Measurements from ENCODE around the gene KIAA1210.

The KIAA1210 gene

DNA sequence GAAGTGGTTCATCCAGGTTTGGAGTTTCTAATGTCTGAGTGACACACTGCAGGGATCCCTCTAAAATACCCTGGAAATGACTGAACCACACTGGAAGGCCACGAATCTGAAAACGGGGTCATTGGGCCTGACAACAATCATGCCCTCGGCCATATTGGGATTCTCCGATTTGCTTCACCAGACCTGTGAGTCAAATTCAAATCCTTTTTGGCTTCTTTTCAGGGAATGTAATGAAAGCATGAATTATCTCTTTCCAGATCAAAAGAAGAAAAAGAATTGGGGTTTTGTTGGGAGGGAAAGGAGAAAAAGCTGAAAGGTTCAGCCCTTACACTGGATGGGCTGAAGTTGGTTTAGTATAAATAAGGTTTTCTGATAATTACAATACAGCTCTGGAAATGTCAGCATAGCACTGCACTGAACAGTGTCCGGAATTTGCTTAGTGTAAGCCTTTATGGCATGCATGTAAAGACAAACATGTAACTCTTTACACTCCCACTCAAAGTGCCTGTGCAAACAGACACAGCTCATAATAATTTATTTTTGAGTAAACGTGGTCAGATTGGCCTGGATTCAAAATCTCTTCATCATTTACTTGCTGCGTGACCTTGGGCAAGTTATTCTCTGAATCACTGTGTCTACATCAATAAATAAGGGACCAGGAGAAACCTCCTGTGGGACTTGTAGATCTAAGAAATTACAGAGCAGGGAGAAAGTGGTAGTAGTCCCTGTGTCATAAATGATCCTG lies 33.4 kb downstream of the KIAA1210 start:
- in situ Hi-C loops (cut with MboI; ENCODE audit: low sequenced_read_pairs), result no loop called here

DNA sequence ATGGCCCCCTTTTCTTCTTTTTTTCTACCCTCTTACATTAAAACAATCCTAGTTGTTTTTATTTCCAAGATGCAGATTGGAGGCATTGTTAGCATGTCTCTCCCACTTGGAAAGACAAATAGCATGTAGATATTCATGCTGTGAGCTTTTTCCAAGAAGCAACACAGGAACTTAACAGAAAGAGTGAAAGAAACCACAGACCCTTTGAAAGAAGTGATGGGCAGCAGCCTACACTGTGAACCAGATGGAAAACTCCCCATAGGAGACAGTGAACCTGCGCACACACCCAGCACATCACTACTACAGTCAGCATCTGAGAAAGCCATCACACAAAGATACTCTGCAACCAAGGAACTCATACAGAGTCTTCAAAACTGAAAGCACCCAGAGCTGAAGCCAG lies 37.0 kb downstream of the KIAA1210 start:
- in situ Hi-C loops (cut with MboI; ENCODE audit: low sequenced_read_pairs), result no loop called here

DNA sequence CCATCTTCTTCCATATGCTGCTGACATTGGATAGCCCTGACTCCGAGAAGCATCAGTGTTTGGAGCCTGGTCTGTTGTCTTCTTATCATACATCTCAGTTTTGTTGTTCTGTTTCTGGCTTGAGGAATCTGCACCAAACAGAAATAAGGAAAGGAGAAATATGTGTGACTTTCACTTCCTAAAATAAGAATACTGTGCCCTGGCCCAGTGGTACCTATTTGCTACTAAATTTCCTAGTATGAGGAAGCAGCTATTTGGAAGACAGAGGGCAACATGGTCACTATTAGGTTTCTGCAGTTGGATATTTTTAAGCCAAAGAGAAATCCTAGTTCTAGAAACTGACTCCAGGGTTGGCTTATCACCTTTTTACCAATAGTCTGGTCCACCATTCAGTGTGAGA lies 38.0 kb downstream of the KIAA1210 start:
- in situ Hi-C loops (cut with MboI; ENCODE audit: low sequenced_read_pairs), result no loop called here

DNA sequence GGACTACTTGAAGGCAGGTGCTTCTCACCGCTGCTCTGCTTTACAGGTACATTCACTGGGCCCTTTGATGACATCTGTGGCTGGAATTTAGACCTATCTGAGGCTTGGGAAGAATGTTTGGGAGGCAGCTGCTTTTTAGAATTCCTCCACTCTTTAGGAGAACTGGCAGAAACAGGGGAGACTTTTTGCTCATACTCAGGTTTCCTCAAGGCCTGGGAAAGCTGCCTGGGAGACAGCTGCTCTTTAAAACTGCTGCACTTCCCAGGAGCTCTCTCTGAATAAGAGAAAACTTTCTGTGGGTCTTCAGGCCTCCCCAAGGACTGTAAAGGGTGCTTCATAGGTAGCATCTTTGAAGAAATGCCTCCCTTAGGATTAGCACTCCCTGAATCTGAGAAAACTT lies 40.5 kb downstream of the KIAA1210 start:
- in situ Hi-C loops (cut with MboI; ENCODE audit: low sequenced_read_pairs), result no loop called here

DNA sequence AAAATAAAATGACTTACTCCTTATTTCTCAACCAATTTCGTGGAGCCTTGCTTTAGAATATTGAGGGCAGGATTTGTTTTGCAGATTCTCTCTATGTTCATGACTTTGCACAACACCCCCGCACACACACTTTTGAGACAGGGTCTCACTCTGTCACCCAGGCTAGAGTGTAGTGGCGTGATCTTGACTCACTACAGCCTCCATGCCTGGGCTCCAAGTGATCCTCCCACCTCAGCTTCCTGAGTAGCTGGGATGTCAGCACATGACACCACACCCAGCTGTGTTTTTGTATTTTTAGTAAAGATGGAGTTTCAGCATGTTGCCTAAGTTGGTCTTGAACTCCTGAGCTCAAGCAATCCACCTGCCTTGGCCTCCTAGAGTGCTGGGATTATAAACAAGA lies 42.8 kb downstream of the KIAA1210 start:
- in situ Hi-C loops (cut with MboI; ENCODE audit: low sequenced_read_pairs), result no loop called here

DNA sequence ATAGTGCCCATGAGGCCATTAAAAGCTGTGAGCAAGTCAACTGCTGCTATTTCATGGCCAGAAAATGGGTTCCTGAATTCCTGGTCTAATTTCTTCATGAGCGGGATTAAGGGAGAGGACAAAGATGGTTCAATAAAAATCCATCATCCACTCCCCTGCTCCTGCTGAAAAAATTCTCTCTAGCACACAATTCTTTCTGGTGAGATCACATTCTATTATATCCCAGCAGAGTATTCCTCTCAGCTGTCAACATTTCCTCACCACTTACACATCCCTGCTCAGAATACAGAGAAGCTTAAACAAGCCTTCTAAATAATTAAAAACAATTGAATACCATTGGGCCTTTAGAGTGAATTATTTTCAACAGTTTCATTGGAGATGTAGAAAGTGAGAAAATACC lies 45.3 kb downstream of the KIAA1210 start:
- in situ Hi-C loops (cut with MboI; ENCODE audit: low sequenced_read_pairs), result no loop called here

DNA sequence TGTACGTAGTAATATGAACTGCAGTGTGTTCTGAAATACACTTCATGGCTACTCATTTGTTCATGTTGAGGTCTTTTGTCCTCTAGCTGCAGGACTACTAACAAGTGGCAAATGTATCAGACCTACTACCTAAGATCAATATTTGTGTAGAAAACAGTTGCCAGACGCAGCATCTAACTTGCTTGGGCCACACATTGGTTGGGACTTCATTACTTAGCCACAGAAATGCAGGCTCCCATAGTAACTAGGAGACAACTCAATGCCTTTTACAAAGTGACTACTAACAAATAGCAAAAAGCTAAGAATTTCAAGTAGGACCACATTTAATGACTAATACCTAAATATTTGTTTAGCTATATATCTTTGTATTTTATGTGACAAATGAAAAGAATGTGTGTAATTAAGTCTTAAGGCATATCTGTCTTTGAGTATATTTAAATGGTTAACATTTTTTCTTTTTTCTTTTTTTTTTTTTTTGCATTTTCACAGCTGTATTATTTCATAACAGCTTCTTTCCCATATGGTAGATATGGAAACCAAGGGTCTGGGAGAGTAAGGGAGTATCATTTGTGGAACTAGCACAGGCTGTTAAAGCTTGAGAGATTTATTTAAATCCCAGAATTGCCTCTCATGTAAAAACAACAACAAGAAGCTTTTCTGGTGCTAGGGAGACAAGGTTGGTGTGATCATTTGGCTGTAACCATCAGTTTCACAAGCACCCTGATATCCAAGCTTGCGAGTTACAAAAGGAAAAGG lies 52.2 kb downstream of the KIAA1210 start:
- in situ Hi-C loops (cut with MboI; ENCODE audit: low sequenced_read_pairs), result no loop called here

DNA sequence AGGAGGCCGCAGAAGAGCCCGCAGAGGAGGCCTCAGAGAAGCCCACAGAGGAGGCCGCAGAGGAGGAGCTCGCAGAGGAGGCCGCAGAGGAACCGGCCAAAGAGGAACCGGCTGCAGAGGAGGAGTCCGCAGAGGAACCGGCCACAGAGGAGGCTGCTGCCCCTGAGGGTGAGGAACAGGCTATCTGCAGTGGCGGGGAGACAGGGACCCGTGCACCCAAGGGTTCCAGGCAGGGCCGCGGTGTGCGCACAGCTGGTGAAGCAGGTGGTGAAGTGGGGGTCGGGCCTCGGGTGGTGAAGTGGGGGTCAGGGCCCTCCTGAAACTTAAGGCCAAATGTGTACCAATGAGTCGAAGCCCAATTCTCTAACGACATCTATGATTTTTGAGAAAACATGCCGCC lies 53.7 kb downstream of the KIAA1210 start:
- in situ Hi-C loops (cut with MboI; ENCODE audit: low sequenced_read_pairs), result loop anchor here (25.0 kb wide), 1 partner anchor 237 kb away; no protein-coding TSS in a partner anchor

DNA sequence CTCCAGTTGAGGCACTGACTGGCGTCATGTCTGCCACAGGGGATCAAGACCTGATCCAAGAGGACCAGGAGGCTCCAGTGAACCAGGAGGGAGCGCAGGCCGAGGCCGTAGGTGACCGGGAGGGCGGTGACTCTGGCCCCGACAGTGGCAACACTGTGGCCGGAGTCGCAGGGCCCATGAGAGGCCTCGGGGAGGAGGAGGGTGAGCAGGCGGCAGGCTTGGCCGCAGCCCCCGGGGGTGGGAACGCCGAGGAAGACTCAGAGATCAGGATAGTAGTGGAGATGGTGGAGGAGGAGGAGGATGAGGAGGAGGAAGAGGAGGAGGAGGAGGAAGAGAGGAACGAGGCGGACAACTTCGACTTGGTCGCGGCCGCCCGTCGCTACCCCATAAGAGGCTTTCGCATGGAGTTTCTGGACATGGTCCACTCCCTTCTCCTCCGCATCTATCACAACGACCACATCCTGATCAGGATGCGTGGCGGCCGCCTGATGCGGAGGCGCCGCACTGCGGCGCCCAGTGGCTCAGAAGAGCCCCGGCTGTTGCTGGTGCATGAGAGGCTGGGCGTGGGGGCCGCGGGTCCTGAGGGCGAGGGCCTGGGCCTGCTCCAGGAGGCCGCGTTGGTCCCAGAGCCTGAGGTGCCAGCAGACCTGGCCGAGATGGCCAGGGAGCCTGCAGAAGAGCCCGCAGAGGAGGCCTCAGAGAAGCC lies 54.3 kb downstream of the KIAA1210 start:
- in situ Hi-C loops (cut with MboI; ENCODE audit: low sequenced_read_pairs), result loop anchor here (25.0 kb wide), 1 partner anchor 236 kb away; no protein-coding TSS in a partner anchor

DNA sequence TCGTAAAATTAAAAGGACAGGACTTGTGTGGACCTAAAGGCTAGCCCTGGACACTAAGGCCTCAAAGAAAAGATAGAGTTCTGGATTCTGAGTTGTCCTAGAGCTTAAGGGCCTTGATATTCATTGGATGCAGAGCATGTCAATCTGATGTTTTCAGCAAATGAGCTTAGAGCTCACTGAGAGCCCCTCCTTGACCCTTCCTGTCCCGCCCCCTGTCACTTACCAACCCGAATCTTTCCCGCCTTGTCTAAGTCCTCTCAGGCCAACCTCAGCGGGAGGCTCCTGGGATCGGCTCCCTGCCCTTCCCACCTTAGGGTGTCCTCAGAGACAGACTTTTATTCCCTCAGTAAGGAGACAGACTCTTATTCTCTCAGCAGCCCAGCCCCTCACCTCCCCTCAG lies 54.9 kb downstream of the KIAA1210 start, which contains the start of gene CT47C1:
Gene CT47C1 (plus strand): TSS at position 250 of the 400 bp plus-strand sequence. CDS start 233 bp downstream, outside the sequence.
- in situ Hi-C loops (cut with MboI; ENCODE audit: low sequenced_read_pairs), result loop anchor here (25.0 kb wide), 1 partner anchor 235 kb away; no protein-coding TSS in a partner anchor

DNA sequence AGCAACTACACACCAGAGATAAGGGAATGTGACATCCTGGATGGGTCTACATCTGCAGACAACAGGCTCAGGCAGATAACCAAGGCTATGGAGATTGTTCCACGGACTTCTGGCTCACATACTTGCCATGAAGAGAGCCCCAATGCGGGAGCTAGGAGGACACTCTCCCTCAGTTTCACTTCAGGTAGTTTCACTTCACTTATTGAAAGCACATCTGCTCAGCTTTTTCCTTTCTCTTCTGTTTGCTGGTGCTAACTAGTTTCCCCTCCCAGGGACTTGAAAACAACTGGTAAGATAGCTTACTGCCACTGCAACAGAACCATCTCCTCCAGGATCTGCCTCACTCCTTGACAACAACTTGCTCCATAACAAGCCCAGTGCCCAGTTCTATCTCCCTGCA lies 56.2 kb downstream of the KIAA1210 start:
- in situ Hi-C loops (cut with MboI; ENCODE audit: low sequenced_read_pairs), result loop anchor here (25.0 kb wide), 1 partner anchor 234 kb away; no protein-coding TSS in a partner anchor

DNA sequence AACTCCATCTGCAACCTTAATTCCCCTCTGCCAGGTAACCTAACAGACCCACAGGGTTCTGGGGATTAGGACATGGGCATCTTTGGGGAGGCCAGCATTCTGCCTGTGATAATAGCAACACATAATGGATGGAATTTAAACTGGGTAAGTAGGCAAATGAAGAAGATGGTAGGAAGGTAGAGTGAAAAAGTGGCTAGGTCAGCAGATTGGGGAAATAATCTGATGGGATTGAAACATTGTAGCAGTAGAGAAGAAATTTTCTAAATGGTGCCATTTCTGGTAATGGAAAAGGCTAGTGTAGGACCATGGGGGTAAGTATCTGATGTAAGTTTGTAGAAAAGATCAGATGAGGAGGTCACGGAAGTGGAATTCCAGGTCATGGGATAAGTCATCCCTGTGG lies 57.9 kb downstream of the KIAA1210 start:
- in situ Hi-C loops (cut with MboI; ENCODE audit: low sequenced_read_pairs), result loop anchor here (25.0 kb wide), 1 partner anchor 232 kb away; no protein-coding TSS in a partner anchor

DNA sequence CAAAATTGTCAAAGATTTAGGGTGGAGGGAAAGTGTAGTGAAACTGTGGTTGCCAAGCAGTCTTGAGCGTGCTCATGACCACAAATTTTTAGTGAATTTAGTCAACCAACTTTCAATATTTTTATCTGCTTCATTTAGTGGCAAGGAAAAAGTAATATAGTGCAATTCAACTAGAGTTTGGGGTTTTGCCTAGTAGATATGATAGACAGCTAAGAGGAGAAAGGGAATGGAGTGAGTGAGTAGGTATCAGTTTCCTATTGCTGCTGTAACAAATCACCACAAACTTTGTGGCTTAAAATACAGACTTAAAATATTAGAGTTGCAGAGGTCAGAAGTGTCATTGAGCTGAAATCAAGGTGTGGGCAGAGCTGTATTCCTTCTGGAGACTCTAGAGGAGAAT lies 58.5 kb downstream of the KIAA1210 start:
- in situ Hi-C loops (cut with MboI; ENCODE audit: low sequenced_read_pairs), result loop anchor here (25.0 kb wide), 1 partner anchor 232 kb away; no protein-coding TSS in a partner anchor

DNA sequence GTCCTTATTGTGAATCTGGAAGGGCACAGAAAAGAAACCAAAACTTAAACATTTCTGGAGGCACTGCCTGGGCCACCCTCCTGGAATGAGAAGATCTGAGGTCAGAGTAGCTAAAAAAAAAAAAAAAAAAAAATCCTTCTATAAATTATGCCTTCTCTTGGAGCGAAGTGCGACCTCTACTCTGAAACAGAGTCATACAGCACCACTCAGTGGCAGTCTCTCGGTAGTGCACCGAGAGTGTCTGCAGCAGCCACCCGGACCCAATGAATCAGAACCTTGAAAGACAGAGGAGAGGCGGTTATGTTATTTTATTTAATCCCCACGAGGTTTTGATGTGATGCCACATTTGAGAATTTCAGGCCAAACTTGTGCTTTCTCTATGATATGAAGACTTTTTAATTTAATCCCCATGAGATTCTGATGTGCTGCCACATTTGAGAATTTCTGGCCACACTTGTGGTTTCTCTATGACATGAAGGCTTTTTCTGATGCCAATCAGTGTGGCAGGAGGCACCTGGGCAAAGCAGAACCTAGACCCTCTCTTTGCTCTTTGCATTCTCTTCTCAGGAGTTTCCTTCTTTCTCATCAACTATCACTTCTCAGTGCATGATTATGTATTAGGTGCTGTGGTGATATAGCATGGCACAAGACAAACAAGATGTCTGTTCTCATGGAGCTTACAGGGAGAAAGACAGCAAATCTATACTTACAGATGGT lies 60.4 kb downstream of the KIAA1210 start:
- in situ Hi-C loops (cut with MboI; ENCODE audit: low sequenced_read_pairs), result loop anchor here (25.0 kb wide), 1 partner anchor 230 kb away; no protein-coding TSS in a partner anchor

DNA sequence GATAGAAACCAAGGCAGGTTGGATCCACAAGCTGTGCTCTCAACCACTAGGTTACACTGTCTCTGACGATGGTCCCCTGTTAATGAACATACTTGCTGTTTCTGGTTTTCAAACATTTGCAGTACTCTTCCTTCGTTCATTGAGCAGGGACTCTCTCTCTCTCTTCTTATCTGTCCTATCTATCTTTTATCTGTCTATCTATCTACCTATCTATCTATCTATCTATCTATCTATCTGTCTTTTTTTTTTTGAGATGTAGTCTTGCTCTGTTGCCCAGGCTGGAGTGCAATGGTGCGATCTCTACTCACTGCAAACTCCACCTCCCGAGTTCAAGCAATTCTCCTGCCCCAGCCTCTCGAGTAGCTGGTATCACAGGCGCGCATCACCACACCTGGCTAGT lies 64.2 kb downstream of the KIAA1210 start:
- in situ Hi-C loops (cut with MboI; ENCODE audit: low sequenced_read_pairs), result loop anchor here (25.0 kb wide), 1 partner anchor 226 kb away; no protein-coding TSS in a partner anchor

DNA sequence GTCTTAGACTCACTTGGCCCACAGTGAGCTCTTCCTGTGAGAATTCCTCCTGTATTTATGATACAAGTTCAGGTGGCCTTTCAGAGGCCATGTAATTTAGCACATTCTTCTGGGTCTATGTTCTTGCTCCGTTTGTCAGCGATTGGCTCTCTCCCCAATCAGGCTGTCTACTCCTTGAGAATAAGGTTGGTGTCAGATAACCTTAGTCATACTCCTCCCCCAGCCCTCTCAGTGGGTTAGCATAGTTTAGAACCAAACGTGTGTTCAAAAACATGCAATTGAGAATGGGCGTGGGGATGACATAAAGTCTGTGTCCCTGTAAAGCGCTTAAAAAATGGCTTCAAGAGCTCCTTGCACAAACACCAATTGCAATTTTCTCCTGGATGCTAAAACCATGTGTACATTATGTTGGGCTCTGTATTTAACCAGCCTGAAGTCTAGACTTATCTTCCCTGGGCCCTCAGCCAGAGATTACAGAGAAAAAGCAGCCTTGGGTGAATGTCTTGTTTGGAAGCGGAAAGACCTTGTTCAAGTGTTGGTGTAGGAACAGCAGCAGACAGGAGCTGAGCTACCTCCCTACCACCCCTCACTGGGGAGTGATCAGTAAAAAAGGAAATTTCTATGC lies 64.8 kb downstream of the KIAA1210 start:
- in situ Hi-C loops (cut with MboI; ENCODE audit: low sequenced_read_pairs), result loop anchor here (25.0 kb wide), 1 partner anchor 226 kb away; no protein-coding TSS in a partner anchor

DNA sequence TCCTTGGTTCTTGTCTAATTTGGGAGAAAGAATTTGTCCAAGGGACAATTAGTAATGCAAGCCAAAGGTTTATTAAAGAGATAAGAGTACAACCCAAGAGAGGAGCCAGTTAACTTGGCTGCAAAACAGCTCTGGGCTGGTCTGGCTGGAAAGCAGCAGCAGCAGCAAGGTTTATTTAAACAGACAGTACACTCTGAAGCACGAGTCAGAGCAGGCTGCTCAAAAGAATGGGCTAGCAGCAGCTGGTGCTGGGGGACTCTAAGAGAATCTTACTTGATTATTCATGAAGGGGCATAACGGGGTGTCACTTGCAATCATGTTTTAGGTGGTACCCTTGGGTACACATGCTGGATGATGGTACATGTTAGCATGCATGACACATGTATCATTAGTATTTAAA lies 71.9 kb downstream of the KIAA1210 start:
- in situ Hi-C loops (cut with MboI; ENCODE audit: low sequenced_read_pairs), result loop anchor here (25.0 kb wide), 1 partner anchor 218 kb away; no protein-coding TSS in a partner anchor

DNA sequence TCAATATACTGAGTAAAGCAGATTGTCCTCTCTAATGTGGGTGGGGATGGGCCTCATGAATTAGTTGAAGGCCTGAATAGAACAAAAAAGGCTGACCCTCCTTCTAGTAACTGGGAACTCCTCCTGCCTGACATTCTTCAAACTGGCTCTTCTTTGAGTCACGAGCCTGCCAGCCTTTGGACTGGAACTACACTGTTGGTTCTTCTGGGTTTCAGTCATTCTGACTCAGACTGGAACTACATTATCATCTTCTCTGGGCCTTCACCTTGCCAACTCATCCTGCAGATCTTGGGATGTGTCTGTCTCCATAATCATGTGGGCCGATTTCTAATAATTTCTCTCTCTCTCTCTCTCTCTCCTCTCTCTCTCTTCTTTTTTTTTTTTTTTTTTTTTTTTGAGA lies 81.7 kb downstream of the KIAA1210 start:
- in situ Hi-C loops (cut with MboI; ENCODE audit: low sequenced_read_pairs), result no loop called here

DNA sequence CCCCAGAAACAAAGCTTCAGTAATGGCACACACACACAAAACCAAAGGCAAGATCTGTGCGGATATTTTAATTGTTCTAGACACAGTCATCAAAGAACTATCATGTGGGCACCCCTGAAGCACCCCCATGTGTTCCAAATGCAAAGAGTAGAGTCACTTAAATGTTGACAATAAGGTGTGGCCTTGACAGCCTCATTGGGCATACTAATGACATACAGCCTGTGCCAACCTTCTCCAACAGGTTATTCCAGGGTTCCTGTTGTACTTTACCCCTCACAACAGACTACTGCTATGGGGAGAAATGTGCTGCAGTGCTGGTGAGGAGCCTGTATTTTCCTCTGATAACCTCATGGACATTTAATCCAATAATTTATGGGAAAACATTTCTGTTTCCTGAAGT lies 84.6 kb downstream of the KIAA1210 start:
- in situ Hi-C loops (cut with MboI; ENCODE audit: low sequenced_read_pairs), result no loop called here

DNA sequence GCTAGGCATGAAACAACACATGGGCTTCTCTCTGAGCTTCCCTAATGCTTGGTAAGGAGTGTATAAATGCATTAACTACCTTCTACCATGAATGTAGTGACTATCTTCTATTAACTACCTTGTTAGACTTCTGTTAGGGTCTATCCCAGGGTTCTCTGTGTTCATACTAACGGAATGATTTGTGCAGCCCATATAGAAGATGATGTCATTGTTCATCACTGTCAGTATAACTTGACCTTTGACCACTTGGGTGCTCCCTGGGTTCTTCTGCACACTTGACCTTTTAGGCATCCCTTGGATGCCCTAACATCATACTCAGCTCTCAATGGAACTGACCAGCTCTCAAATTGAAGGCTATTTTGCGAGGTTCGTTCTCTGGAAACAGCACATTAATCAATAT lies 85.6 kb downstream of the KIAA1210 start:
- in situ Hi-C loops (cut with MboI; ENCODE audit: low sequenced_read_pairs), result no loop called here
